Tibial nerve (tissue), 4 donors: ENCODE measurements around the gene DENND11. TPM values are rescaled to one million over a fixed set of nuclear protein-coding genes. Genes with fewer than 3 reads are reported as not detected.

Source experiments
- DNase-seq, 2 donors: peaks; one replicate each; pipeline ENCODE4 v3.0.0-alpha.2; 2019; ENCODE audit warnings: low spot score in 2 of 2
- H3K27ac ChIP-seq, 4 donors: fragments of 200-600 bp; sonication (generic) in 3 of 4; one replicate each; pipeline ENCODE4 v1.5.1; 2017 to 2019; ENCODE audit warnings: mild to moderate bottlenecking in 1 of 4
- H3K27me3 ChIP-seq, 2 donors: fragments of 200-600 bp; sonication (generic) in 1 of 2; one replicate each; pipeline versions ENCODE4 v1.5.1 to v1.6.0; 2017 to 2019
- H3K36me3 ChIP-seq, 3 donors: fragments of 200-600 bp; sonication (generic); one replicate each; pipeline ENCODE4 v1.5.1; 2018 to 2019
- H3K4me1 ChIP-seq, 4 donors: fragments of 200-600 bp; sonication (generic) in 3 of 4; one replicate each; pipeline ENCODE4 v1.5.1; 2017 to 2019
- H3K4me3 ChIP-seq, 4 donors: fragments of 200-600 bp; sonication (generic) in 3 of 4; one replicate each; pipeline ENCODE4 v1.5.1; 2017 to 2019; ENCODE audit warnings: mild to moderate bottlenecking in 1 of 4, moderate library complexity in 1 of 4
- H3K9me3 ChIP-seq, 4 donors: fragments of 200-600 bp; sonication (generic) in 3 of 4; one replicate each; pipeline ENCODE4 v1.5.1; 2017 to 2019
- CTCF ChIP-seq, 5 experiments: fragments of 200-600 bp in 3 of 5; fragments of 450-650 bp in 2 of 5; sonication (generic) in 3 of 5; IDR thresholded peaks; one replicate each; pipeline ENCODE4 v1.5.1; 2016 to 2019; ENCODE audit warnings: antibody characterized with exemption in 5 of 5, mild to moderate bottlenecking in 3 of 5, moderate library complexity in 2 of 5
- EP300 ChIP-seq, 2 donors: sonication (generic); formaldehyde crosslinking; IDR thresholded peaks; one replicate each; pipeline ENCODE4 v1.6.1; 2017; ENCODE audit warnings: antibody characterized with exemption in 2 of 2, mild to moderate bottlenecking in 1 of 2
- POLR2A ChIP-seq, 2 donors: fragments of 450-650 bp; IDR thresholded peaks; one replicate each; pipeline ENCODE4 v1.6.1; 2017; ENCODE audit warnings: antibody characterized with exemption in 2 of 2, mild to moderate bottlenecking in 2 of 2, moderate library complexity in 2 of 2
- WGBS, 2 donors: methylation state at CpG; one replicate each; pipeline ENCODE4 v1.1.5; 2018; 5-methylcytosine and 5-hydroxymethylcytosine counted together
- total RNA-seq, 4 donors: library from RNA; depleted of rRNA; stranded (reverse); fragments of >200 nt; gene quantifications; one replicate each; pipeline ENCODE4 v1.1.0, GENCODE V29; 2016

Gene DENND11
- total RNA-seq, 4 donors from 2014 or later, result 14.1 to 16.7 (median 15.5) TPM

GRCh38 chr7:141714571-141714970 is 12.6 kb upstream of the DENND11 start:
- Histone ChIP-seq H3K4me1 (no peaks in the 10 kb centered on the region), H3K27ac (no peak overlapping the region), H3K27me3 (no peaks in the 10 kb centered on the region), H3K9me3 (no peaks in the 10 kb centered on the region), H3K4me3 (no peak overlapping the region), H3K36me3 (peaks cover 0 to 6% (median 0%) of the 10 kb centered on the region in 3 donors)
- TF ChIP-seq CTCF (IDR thresholded peaks at IDR 0.05), result no peak
- no peak for TF ChIP-seq EP300 (IDR thresholded peaks at IDR 0.05)
- TF ChIP-seq POLR2A (IDR thresholded peaks at IDR 0.05), result no peak
- DNase-seq, result no peak
- 65 to 80% methylated on average over 2 of the region's 2 CpGs for WGBS, 2 donors

- no peak for DNase-seq
These were observed 11.9 kb upstream of the DENND11 start for GRCh38 chr7:141713890-141714289.

GRCh38 chr7:141712603-141713255 is 10.8 kb upstream of the DENND11 start:
- no peak for TF ChIP-seq CTCF (IDR thresholded peaks at IDR 0.05)
- no peak for TF ChIP-seq EP300 (IDR thresholded peaks at IDR 0.05)
- TF ChIP-seq POLR2A (IDR thresholded peaks at IDR 0.05), result no peak
- 83 to 84% methylated on average over 5 of the region's 5 CpGs for WGBS, 2 donors
- no peak for DNase-seq
- Histone ChIP-seq H3K36me3 (peaks cover 0 to 6% (median 0%) of the 10 kb centered on the region in 3 donors), H3K4me3 (no peak overlapping the region), H3K27ac (no peak overlapping the region), H3K9me3 (no peaks in the 10 kb centered on the region), H3K4me1 (no peaks in the 10 kb centered on the region), H3K27me3 (no peaks in the 10 kb centered on the region)

More at GRCh38 chr7:141713890-141714289, 11.9 kb upstream of the DENND11 start:
- Histone ChIP-seq H3K27me3 (no peaks in the 10 kb centered on the region), H3K4me3 (no peak overlapping the region), H3K9me3 (no peaks in the 10 kb centered on the region), H3K36me3 (peaks cover 0 to 6% (median 0%) of the 10 kb centered on the region in 3 donors), H3K27ac (no peak overlapping the region), H3K4me1 (no peaks in the 10 kb centered on the region)
- TF ChIP-seq CTCF (IDR thresholded peaks at IDR 0.05) (no peak), EP300 (IDR thresholded peaks at IDR 0.05) (no peak), POLR2A (IDR thresholded peaks at IDR 0.05) (no peak)
- WGBS, 2 donors, result 67 to 69% methylated on average over 1 of the region's 1 CpG

GRCh38 chr7:141710301-141710700 is 8.3 kb upstream of the DENND11 start:
- H3K36me3 ChIP-seq, result peaks cover 0 to 6% (median 0%) of the 10 kb centered on the region in 3 donors
- DNase-seq, result no peak
- no peak overlapping the region for H3K4me3 ChIP-seq
- H3K4me1 ChIP-seq, result no peaks in the 10 kb centered on the region
- no peak overlapping the region for H3K27ac ChIP-seq
- TF ChIP-seq EP300 (IDR thresholded peaks at IDR 0.05), result no peak
- TF ChIP-seq CTCF (IDR thresholded peaks at IDR 0.05), result no peak
- no peak for TF ChIP-seq POLR2A (IDR thresholded peaks at IDR 0.05)
- no peaks in the 10 kb centered on the region for H3K27me3 ChIP-seq
- no peaks in the 10 kb centered on the region for H3K9me3 ChIP-seq
- 20 to 36% methylated on average over 1 of the region's 1 CpG for WGBS, 2 donors

- Histone ChIP-seq H3K36me3 (peaks cover 0 to 6% (median 0%) of the 10 kb centered on the region in 3 donors), H3K9me3 (no peaks in the 10 kb centered on the region), H3K4me1 (no peaks in the 10 kb centered on the region), H3K27ac (no peak overlapping the region), H3K4me3 (no peak overlapping the region), H3K27me3 (no peaks in the 10 kb centered on the region)
- 92 to 93% methylated on average over 4 of the region's 4 CpGs for WGBS, 2 donors
- no peak for DNase-seq
- TF ChIP-seq EP300 (IDR thresholded peaks at IDR 0.05), result no peak
- no peak for TF ChIP-seq CTCF (IDR thresholded peaks at IDR 0.05)
- no peak for TF ChIP-seq POLR2A (IDR thresholded peaks at IDR 0.05)
These were observed 7.8 kb upstream of the DENND11 start for GRCh38 chr7:141709749-141710148.
